HG03159 (cell line): Measurements from ENCODE around the gene LHFPL3.
"Not testable (repeated sequence)": the region's sequence is repeated elsewhere in the genome, so short reads cannot be mapped to it uniquely, and the experiment has no call there.

ENCODE experiments used
- ATAC-seq: cut with Tn5 transposase; IDR thresholded peaks from one replicate; pipeline ENCODE4 v1.9.1; 2021; ENCODE audit warnings: mild to moderate bottlenecking, moderate library complexity; ENCODE audit not compliant: unreplicated experiment

The LHFPL3 gene

GRCh38 chr7:104328296-104328969 lies at the start of gene LHFPL3:
LHFPL3 (plus strand) TSS chr7:104328603.
- no peak for ATAC-seq

- not testable (repeated sequence) for ATAC-seq
Measured at GRCh38 chr7:104281685-104282084, 46.7 kb upstream of the LHFPL3 start.

GRCh38 chr7:104286839-104287238 lies 41.6 kb upstream of the LHFPL3 start:
- ATAC-seq = no peak

- ATAC-seq = no peak
Measured at GRCh38 chr7:104288137-104288536, 40.3 kb upstream of the LHFPL3 start.

GRCh38 chr7:104294291-104294690 lies 34.1 kb upstream of the LHFPL3 start:
- ATAC-seq = no peak

- no peak for ATAC-seq
Measured at GRCh38 chr7:104296266-104296665, 32.1 kb upstream of the LHFPL3 start.

GRCh38 chr7:104296900-104297299 lies 31.5 kb upstream of the LHFPL3 start:
- ATAC-seq = no peak

GRCh38 chr7:104299323-104299722 lies 29.1 kb upstream of the LHFPL3 start:
- ATAC-seq = no peak

GRCh38 chr7:104299777-104300176 lies 28.6 kb upstream of the LHFPL3 start:
- ATAC-seq = no peak

- ATAC-seq = no peak
Measured at GRCh38 chr7:104306793-104307192, 21.6 kb upstream of the LHFPL3 start.

- no peak for ATAC-seq
Measured at GRCh38 chr7:104317948-104318629, 10.3 kb upstream of the LHFPL3 start.

GRCh38 chr7:104327534-104327933 lies 869 bp upstream of the LHFPL3 start:
- no peak for ATAC-seq

GRCh38 chr7:104327938-104328295 lies 486 bp upstream of the LHFPL3 start:
- no peak for ATAC-seq

GRCh38 chr7:104328970-104329825 lies 795 bp downstream of the LHFPL3 start:
- ATAC-seq = no peak

GRCh38 chr7:104341546-104341945 lies 13.1 kb downstream of the LHFPL3 start:
- ATAC-seq = no peak

GRCh38 chr7:104352736-104353135 lies 24.3 kb downstream of the LHFPL3 start:
- no peak for ATAC-seq

- no peak for ATAC-seq
Measured at GRCh38 chr7:104357166-104357565, 28.8 kb downstream of the LHFPL3 start.

- ATAC-seq = no peak
Measured at GRCh38 chr7:104358446-104359132, 30.2 kb downstream of the LHFPL3 start.

GRCh38 chr7:104362756-104363155 lies 34.4 kb downstream of the LHFPL3 start:
- ATAC-seq = no peak

- no peak for ATAC-seq
Measured at GRCh38 chr7:104363355-104363754, 35.0 kb downstream of the LHFPL3 start.

- no peak for ATAC-seq
Measured at GRCh38 chr7:104366390-104366789, 38.0 kb downstream of the LHFPL3 start.
